Parathyroid adenoma (tissue), 2 donors: ENCODE data around the gene AMDHD1.
A peak's percentile ranks its signal among the peaks of the same experiment; 100 is the strongest.

ENCODE experiments used
- H2AFZ ChIP-seq: fragments of 300-600 bp; sonication (generic); one replicate; pipeline ENCODE4 v1.7.0; 2017; ENCODE audit warnings: antibody characterized with exemption, mild to moderate bottlenecking
- H3K27ac ChIP-seq: fragments of 300-600 bp; sonication (generic); one replicate; pipeline ENCODE4 v1.7.0; 2017
- H3K27me3 ChIP-seq: fragments of 300-600 bp; sonication (generic); one replicate; pipeline ENCODE4 v1.7.0; 2017; ENCODE audit warnings: low read length; ENCODE audit not compliant: control insufficient read depth, insufficient read depth
- H3K36me3 ChIP-seq: fragments of 300-600 bp; sonication (generic); one replicate; pipeline ENCODE4 v1.7.0; 2017; ENCODE audit warnings: low read length; ENCODE audit not compliant: control insufficient read depth, insufficient read depth
- H3K4me1 ChIP-seq: fragments of 300-600 bp; sonication (generic); one replicate; pipeline ENCODE4 v1.7.0; 2017; ENCODE audit warnings: control low read depth
- H3K4me2 ChIP-seq: fragments of 300-600 bp; sonication (generic); one replicate; pipeline ENCODE4 v1.7.0; 2017; ENCODE audit warnings: low read length
- H3K4me3 ChIP-seq: fragments of 300-600 bp; sonication (generic); one replicate; pipeline ENCODE4 v1.7.0; 2017; ENCODE audit warnings: low read depth, low read length
- H3K79me2 ChIP-seq: fragments of 300-600 bp; sonication (generic); one replicate; pipeline ENCODE4 v1.7.0; 2017; ENCODE audit warnings: control low read depth
- H3K9ac ChIP-seq: fragments of 300-600 bp; sonication (generic); one replicate; pipeline ENCODE4 v1.7.0; 2017; ENCODE audit warnings: mild to moderate bottlenecking
- H3K9me3 ChIP-seq: fragments of 300-600 bp; sonication (generic); one replicate; pipeline ENCODE4 v1.7.0; 2017; ENCODE audit warnings: low read length; ENCODE audit not compliant: control insufficient read depth
- TF ChIP-seq, protein P1 (sequence below): fragments of 300-600 bp; sonication (generic); IDR thresholded peaks from one replicate; pipeline ENCODE4 v1.7.0; 2017; ENCODE audit warnings: antibody characterized with exemption, mild to moderate bottlenecking
- donor health status: primary hyperparathyroidism.

The AMDHD1 gene

DNA sequence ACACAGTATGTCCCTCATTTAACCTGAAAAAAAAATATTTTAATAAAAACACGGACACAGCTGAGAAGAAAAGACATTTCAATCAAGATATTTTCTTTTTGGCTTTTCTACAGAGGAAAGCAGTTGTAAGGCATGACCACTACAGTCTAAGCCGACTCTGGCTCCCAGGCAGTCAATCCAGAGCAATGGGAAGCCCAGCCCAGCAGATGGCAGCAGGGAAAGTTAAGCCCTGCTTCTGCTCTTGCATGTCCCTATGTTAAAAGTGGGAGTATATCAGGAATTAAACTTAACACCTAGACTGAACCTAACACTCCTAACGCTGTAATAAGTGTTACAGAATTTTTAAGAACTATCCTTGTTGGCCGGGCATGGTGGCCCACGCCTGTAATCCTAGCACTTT, 72.5 kb downstream of the AMDHD1 start:
- H3K4me1 ChIP-seq = no peaks in the 10 kb centered on the region
- no peak overlapping the region for H2AFZ ChIP-seq
- H3K36me3 ChIP-seq = no peaks in the 10 kb centered on the region
- H3K9ac ChIP-seq = no peak overlapping the region
- H3K27me3 ChIP-seq = no peaks in the 10 kb centered on the region
- no peaks in the 10 kb centered on the region for H3K9me3 ChIP-seq
- H3K4me2 ChIP-seq = no peak overlapping the region
- H3K4me3 ChIP-seq = no peak overlapping the region
- TF ChIP-seq, protein P1, sequence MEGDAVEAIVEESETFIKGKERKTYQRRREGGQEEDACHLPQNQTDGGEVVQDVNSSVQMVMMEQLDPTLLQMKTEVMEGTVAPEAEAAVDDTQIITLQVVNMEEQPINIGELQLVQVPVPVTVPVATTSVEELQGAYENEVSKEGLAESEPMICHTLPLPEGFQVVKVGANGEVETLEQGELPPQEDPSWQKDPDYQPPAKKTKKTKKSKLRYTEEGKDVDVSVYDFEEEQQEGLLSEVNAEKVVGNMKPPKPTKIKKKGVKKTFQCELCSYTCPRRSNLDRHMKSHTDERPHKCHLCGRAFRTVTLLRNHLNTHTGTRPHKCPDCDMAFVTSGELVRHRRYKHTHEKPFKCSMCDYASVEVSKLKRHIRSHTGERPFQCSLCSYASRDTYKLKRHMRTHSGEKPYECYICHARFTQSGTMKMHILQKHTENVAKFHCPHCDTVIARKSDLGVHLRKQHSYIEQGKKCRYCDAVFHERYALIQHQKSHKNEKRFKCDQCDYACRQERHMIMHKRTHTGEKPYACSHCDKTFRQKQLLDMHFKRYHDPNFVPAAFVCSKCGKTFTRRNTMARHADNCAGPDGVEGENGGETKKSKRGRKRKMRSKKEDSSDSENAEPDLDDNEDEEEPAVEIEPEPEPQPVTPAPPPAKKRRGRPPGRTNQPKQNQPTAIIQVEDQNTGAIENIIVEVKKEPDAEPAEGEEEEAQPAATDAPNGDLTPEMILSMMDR = peak; percentile 23
- no peak overlapping the region for H3K27ac ChIP-seq
- no peaks in the 10 kb centered on the region for H3K79me2 ChIP-seq
